HG03066 (cell line): Measurements from ENCODE around the gene RNF186.

Source experiments
- ATAC-seq: cut with Tn5 transposase; IDR thresholded peaks from one replicate; pipeline ENCODE4 v1.9.1; 2021; ENCODE audit warnings: low read depth; ENCODE audit not compliant: unreplicated experiment

Gene RNF186

GRCh38 chr1:19769211-19769932, 45.7 kb downstream of the RNF186 start:
- ATAC-seq: no peak

GRCh38 chr1:19768353-19769210, 46.5 kb downstream of the RNF186 start:
- ATAC-seq: no peak

- ATAC-seq: no peak
These were observed 49.5 kb downstream of the RNF186 start for GRCh38 chr1:19765623-19766022.

GRCh38 chr1:19764848-19765247, 50.2 kb downstream of the RNF186 start:
- ATAC-seq: no peak
